Epithelial cell of proximal tubule (primary cell): Measurements from ENCODE around the gene TFB1M. TPM values are rescaled to one million over a fixed set of nuclear protein-coding genes. Genes with fewer than 3 reads are reported as not detected.

Experiments used
- DNase-seq: peaks from one replicate; pipeline ENCODE4 v3.0.0-alpha.2; 2011; ENCODE audit warnings: low read depth
- H3K4me3 ChIP-seq: 2 replicates; pipeline ENCODE4 v1.5.1; 2011; ENCODE audit warnings: low read depth, mild to moderate bottlenecking, low read length
- total RNA-seq: library from RNA; depleted of rRNA; stranded (reverse); fragments of >200 nt; gene quantifications from 2 replicates; pipeline ENCODE4 v1.2.3, GENCODE V29; 2015
- TF ChIP-seq, protein P1 (sequence below): conservative IDR thresholded peaks from 2 replicates; pipeline ENCODE4 v1.5.1; 2012; ENCODE audit warnings: low read depth, mild to moderate bottlenecking, low read length

TFB1M gene
- total RNA-seq, 1 donor from 2014 or later: 19.3 TPM

GRCh38 chr6:155228546-155229166 is 85.6 kb downstream of the TFB1M start:
- no peak overlapping the region for H3K4me3 ChIP-seq
- TF ChIP-seq, protein P1, sequence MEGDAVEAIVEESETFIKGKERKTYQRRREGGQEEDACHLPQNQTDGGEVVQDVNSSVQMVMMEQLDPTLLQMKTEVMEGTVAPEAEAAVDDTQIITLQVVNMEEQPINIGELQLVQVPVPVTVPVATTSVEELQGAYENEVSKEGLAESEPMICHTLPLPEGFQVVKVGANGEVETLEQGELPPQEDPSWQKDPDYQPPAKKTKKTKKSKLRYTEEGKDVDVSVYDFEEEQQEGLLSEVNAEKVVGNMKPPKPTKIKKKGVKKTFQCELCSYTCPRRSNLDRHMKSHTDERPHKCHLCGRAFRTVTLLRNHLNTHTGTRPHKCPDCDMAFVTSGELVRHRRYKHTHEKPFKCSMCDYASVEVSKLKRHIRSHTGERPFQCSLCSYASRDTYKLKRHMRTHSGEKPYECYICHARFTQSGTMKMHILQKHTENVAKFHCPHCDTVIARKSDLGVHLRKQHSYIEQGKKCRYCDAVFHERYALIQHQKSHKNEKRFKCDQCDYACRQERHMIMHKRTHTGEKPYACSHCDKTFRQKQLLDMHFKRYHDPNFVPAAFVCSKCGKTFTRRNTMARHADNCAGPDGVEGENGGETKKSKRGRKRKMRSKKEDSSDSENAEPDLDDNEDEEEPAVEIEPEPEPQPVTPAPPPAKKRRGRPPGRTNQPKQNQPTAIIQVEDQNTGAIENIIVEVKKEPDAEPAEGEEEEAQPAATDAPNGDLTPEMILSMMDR: no peak
- DNase-seq: no peak

DNA sequence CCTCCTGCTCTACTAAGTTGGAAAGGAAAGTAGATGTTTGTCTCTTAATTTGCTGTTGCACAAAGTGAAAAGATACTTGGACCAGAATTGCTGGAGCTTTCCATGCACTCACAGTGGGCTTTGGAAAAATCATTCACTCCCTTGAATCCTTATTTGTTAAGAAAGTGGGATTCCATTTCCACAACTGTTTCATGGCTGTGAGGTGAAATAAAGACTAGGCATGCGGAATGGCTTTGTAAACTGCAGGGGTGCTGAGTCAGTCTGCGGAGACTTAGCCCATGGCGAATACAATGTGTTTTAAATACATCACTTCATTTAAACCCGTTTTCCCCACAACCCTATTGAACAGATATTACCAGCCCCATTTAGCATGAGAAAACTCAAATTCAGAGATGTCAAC is 87.2 kb downstream of the TFB1M start:
- DNase-seq: no peak
- no peak overlapping the region for H3K4me3 ChIP-seq
- TF ChIP-seq, protein P1: no peak

- DNase-seq: no peak
- TF ChIP-seq, protein P1: no peak
- H3K4me3 ChIP-seq: no peak overlapping the region
Observed at GRCh38 chr6:155224618-155225017, 89.7 kb downstream of the TFB1M start.

DNA sequence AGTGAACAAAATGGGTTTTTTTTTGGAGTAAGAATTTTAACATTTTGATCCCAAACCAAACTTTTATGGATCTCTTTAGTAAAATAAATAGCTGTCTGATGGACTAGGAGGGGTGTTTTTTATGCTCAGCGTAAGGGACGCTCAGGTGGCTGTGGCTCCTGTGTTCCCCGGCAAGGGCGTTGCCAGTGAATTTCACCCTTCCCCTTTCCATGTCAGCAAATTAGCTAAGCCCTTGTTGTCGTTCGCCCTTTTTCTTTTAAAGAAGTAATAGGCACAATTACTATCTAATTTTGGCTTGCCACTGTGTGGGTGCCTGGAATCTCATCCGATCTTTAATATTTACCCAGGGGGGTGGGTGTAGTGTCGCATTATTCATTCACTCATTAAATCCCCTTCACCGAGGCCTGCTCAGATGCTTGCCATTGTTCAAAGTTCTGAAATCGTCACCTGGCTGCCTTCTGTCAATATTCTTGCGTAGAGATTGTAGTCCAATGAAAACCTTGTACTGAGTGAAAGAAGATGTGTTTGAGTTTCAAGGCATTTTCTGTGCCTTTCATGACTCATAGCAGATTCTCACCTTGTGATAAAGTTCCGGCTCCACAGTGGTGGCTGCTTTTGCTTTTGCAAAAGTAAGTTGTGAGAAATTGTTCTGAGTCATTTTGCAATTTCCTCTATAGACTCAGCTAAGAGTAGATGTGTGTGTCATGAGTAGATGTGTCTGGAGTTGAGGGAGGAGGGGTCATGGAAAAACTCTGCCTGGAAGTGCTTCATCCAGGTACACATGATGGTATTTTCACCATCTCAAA is 90.4 kb downstream of the TFB1M start:
- H3K4me3 ChIP-seq: peak overlapping the region; percentile 6
- TF ChIP-seq, protein P1: no peak
- DNase-seq: peak; percentile 78

- DNase-seq: no peak
- TF ChIP-seq, protein P1: no peak
- no peak overlapping the region for H3K4me3 ChIP-seq
Observed at GRCh38 chr6:155222506-155222905, 91.8 kb downstream of the TFB1M start.

- no peak for DNase-seq
- TF ChIP-seq, protein P1: no peak
- no peak overlapping the region for H3K4me3 ChIP-seq
Observed at GRCh38 chr6:155221086-155221485, 93.2 kb downstream of the TFB1M start.
